HL-60/S4 treated with retinoic acid at 250 ng/mL for 4 days and 3 days (cell line): Measurements from ENCODE around the gene SOWAHC.
"Not testable (repeated sequence)": the region's sequence is repeated elsewhere in the genome, so short reads cannot be mapped to it uniquely, and the experiment has no call there.

Source experiments
- in situ Hi-C: fragments of 300-500 bp; cut with MboI; formaldehyde crosslinking; loops from 2 replicates; pipeline ENCODE4 v1.7.0; 2022; ENCODE audit warnings: low sequenced_read_pairs

SOWAHC gene

GRCh38 chr2:109615637-109616144, 1.5 kb downstream of the SOWAHC start:
- in situ Hi-C loops, result no loop called here

GRCh38 chr2:109616184-109616583, 2.0 kb downstream of the SOWAHC start:
- in situ Hi-C loops, result no loop called here

- in situ Hi-C loops, result no loop called here
These were observed 5.0 kb downstream of the SOWAHC start for GRCh38 chr2:109619032-109619615.

GRCh38 chr2:109623297-109623696, 9.1 kb downstream of the SOWAHC start:
- in situ Hi-C loops, result no loop called here

GRCh38 chr2:109623923-109624322, 9.8 kb downstream of the SOWAHC start:
- in situ Hi-C loops, result no loop called here

- in situ Hi-C loops, result no loop called here
These were observed 10.2 kb downstream of the SOWAHC start for GRCh38 chr2:109624339-109624738.

- in situ Hi-C loops, result not testable (repeated sequence)
These were observed 14.2 kb downstream of the SOWAHC start for GRCh38 chr2:109628321-109628720.

- in situ Hi-C loops, result no loop called here
These were observed 15.7 kb downstream of the SOWAHC start for GRCh38 chr2:109629867-109630266.

GRCh38 chr2:109630441-109631430, 16.6 kb downstream of the SOWAHC start:
- in situ Hi-C loops, result no loop called here

- in situ Hi-C loops, result no loop called here
These were observed 17.6 kb downstream of the SOWAHC start for GRCh38 chr2:109631741-109632140.

GRCh38 chr2:109632158-109632789, 18.1 kb downstream of the SOWAHC start:
- in situ Hi-C loops, result no loop called here

GRCh38 chr2:109633284-109633961, 19.3 kb downstream of the SOWAHC start:
- in situ Hi-C loops, result no loop called here

- in situ Hi-C loops, result no loop called here
These were observed 21.5 kb downstream of the SOWAHC start for GRCh38 chr2:109635426-109636304.

- in situ Hi-C loops, result no loop called here
These were observed 22.2 kb downstream of the SOWAHC start for GRCh38 chr2:109636317-109636716.

- in situ Hi-C loops, result no loop called here
These were observed 23.8 kb downstream of the SOWAHC start for GRCh38 chr2:109637749-109638570.

- in situ Hi-C loops, result no loop called here
These were observed 24.6 kb downstream of the SOWAHC start for GRCh38 chr2:109638795-109639194.

- in situ Hi-C loops, result not testable (repeated sequence)
These were observed 25.8 kb downstream of the SOWAHC start for GRCh38 chr2:109640000-109640399.

- in situ Hi-C loops, result no loop called here
These were observed 30.6 kb downstream of the SOWAHC start for GRCh38 chr2:109644571-109645275.
